CD4-positive, alpha-beta T cell treated with Interleukin-15 for 4 hours (primary cell): ENCODE measurements around the gene CRKL.
"Not testable (repeated sequence)": the region's sequence is repeated elsewhere in the genome, so short reads cannot be mapped to it uniquely, and the experiment has no call there.

ENCODE experiments used
- DNase-seq: peaks from one replicate; pipeline ENCODE4 v3.0.0-alpha.2; 2020; ENCODE audit warnings: low spot score

Gene CRKL, protein sequence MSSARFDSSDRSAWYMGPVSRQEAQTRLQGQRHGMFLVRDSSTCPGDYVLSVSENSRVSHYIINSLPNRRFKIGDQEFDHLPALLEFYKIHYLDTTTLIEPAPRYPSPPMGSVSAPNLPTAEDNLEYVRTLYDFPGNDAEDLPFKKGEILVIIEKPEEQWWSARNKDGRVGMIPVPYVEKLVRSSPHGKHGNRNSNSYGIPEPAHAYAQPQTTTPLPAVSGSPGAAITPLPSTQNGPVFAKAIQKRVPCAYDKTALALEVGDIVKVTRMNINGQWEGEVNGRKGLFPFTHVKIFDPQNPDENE

DNA sequence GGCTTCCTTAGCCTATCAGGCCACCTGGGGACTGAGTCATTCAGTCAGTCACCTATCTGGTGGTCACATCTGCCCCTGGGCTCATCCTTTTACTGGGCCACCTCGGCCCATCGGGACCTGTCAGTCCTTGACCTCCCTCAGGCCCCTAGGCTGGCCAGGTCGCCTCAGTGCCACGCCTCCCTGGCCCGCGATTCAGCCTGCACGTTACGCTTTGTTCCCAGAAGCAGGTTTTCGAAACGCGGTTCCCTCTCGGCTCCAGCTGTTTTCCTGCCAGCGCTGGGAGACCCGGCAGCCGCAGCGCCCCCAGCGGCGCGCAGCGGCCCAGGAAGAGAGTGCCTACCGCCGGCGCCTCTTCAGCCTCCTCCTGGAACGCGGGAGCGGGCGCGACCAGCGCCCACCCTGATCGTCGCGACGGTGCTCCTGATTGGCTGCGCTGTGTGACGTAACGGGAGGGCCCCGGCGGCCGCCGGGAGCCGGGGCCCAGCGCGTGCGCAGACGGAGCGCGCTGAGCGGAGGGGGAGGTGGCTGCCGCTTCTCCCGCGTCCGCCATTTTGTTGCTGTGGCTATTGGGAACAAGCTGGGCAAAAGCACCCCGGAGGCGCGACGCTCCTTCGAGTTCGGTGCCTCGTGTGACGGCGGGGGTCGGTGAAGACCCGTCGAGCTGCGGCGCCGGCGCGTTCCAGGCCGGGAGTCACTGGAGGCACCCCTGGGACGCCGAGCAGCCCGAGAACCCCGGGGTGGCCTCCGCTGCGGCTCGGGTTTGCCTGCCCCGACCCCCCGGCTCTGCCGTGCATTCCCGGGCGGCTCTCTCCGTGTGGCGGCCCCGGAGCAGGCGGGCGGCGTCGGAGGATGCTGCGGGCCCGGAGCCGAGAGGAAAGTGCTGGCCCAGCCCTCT, at the start of gene CRKL:
Gene CRKL (plus strand): TSS at position 492 of the 895 bp plus-strand sequence. CDS start 528 bp downstream, outside the sequence.
- peak; percentile 96 for DNase-seq

DNA sequence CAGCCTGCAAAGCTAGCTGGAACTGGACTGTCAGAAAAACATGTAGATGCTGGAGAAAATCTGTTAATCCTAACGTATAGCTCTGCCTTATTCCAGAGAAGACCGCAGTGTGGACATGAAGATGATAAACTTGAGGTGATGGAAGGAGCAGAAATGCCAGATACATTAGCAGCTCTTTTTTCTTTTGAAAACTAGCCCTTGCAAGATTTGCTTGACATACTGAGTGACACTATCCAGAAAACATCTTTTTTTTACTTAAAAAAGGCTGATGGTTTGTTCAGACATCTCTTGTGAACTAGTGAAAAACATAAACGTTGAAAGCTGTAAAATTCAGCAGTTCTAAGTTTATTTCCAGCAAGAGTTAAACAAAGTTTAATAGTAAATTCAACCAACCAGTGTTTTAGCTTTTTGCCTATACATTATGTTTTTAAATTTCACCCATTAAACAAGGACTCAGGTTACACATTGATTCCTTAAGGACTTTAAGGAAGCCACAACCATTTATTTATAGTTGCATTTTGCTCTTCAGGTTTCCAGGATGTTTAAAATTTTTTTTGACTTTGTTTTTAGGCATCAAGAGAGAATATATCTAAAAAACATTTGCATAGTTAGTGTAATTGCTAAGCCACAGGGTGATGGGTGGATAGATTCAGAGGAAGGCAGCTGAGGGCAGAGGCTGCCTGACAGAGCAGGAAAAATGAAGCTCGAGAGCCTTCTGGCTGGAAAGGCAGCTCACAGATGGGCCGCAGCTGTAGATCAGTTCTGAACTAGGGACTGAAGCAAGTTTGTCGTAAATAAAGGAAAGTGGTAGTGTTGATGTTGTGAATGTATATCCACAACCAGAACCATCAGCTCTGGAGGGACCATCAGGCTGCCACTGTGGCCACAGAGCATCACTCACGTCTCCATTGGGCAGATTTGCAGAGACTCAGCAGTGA, 48.9 kb upstream of the CRKL start:
- DNase-seq: no peak

DNA sequence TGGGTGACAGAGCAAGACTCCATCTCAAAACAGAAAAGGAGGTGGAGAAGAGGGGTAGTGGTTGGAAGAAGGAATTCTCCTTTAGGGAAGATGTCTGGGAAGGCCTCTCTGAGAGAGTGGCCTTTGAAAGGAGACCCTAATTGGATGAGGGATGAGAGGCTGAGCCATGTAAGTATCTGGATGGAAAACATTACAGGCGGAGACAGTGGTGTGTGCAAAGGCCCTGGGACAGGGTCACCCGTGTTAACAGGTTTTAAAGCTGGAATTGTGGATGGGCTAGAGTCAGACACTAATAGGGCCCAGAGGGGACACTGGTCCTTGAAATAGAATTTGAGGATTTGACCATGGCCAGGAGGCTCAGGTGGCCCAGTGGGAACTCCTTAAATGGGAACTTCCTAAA, 48.0 kb upstream of the CRKL start:
- no peak for DNase-seq

DNA sequence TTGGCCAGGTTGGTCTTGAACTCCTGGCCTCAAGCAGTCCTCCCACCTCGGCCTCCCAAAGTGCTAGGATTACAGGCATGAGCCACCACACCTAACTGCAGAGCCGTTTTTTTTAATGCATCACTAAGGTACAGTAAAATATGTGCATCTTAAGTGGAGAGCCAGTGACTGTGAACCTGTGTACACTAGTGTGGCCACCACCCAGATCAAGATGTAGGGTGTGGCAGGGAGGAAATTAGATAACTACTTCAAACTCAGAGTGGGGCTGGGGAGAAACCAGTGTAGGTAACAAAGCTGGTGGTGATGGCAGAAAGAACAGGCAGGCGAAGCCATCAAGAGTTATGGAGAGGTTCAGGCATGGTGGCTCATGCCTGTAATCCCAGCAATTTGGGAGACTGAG, 44.0 kb upstream of the CRKL start:
- DNase-seq: no peak

DNA sequence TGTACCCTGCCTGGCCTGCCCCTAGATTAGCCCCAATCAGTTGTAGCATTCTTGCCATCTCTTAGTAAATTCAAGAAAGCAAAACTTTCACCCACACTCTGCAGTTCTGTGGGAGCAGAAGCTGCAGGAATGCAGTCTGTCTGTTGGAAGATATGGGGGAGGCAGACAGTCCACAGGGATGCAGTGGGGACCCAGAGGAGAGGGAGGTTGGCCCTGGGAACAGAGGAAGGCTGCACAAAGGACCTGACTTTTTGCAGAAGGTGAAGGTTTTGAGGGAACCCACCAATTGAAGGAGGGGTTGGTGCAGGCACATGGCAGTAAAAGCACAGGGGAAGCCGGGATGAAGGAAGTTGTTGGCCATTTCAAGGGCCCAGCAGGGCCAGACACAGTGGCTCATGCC, 41.9 kb upstream of the CRKL start:
- no peak for DNase-seq

DNA sequence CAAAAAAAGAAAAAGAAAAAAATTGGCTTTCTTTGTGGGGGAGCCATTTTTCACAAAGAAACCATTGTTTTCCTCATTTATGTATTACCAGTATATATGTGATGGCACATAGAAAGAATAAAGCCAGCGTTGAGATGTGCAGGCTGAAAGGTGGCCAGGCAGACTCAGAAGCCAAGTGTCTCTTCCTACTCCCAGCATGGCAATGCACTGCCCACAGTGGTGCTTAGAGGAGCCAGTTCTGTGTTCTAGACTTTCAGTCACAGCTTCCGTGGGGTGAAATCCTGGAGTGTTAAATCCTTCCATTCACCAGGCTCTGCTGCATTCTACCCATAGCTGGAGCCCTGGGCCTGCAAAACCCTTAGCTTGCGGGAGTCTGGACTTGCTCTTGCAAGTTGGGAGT, 39.5 kb upstream of the CRKL start:
- no peak for DNase-seq

DNA sequence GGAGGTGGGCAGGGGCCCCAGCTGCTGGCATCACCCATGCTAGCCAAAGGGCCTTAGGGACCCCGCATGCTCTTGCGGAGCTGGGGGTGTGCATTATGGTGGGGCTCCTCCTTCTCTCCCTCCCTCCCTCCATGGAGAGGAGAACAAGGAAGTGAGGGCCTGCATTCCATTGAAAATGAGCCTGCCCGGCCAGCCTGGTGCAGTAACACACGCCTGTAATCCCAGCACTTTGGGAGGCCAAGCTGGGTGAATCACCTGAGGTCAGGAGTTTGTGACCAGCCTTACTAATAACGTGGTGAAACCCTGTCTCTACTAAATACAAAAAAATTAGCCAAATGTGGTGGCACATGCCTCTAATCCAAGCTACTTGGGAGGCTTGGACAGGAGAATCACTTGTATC, 36.0 kb upstream of the CRKL start:
- DNase-seq: no peak

DNA sequence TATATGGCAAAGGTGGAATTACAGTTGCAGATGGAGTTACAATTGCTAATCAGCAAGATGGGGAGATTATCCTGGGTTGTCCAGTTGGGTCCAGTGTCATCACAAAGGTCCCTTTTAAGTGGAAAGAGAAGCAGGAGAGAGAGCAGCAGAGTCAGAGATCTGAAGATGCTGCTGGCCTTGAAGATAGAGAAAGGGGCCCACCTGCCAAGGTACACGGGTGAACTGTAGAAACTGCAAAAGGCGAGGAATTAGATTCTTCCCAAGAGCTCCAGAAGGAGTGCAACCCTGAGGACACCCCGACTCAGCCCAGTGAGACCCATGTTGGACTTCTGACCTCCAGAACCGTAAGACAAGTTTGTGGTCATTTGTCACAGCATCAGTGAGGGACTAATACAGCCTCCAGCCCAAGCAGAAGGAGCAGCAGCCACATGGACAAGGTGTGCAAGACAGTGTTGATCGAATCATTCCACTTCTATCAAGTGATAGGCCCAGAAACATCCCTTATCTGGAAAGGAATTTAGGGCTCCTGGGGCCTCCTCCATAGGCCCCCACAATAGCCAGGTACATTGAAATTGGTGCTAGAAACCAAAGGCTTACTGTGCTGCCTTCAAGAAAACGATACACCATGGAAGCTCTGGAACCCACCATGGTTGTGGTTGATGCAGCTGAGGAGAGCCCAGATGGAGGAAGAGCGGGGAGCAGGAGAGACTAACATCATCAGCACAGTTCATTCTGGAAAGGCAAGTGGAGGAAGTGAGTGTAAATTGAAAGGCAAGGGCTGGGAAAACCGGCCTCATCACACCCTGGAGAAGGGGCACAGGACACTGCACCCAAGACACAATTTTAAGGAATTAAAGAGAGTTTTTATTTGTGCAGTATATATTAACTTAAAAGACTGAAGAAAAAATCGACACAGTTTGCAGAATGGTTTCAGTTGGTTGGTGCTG, 35.1 kb upstream of the CRKL start:
- DNase-seq: no peak

DNA sequence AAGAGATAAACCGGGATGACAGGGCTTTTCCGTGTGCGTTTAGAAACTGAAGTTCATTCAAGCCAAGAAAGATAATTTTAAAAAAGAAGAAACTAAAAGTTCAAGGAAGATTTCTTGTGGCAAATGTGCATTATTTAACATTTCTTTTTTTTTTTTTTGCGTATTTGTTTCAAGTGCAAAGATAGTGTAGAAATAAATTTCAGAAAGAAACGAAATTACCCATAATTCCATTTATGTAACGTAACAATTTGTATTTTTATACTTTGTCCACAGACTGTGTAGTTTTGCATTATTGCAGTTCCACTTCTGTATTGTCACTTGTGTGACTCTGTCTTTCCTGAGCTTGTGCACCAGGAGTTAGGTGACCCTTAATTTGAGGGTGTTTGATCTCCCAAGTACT, 34.4 kb upstream of the CRKL start:
- no peak for DNase-seq

DNA sequence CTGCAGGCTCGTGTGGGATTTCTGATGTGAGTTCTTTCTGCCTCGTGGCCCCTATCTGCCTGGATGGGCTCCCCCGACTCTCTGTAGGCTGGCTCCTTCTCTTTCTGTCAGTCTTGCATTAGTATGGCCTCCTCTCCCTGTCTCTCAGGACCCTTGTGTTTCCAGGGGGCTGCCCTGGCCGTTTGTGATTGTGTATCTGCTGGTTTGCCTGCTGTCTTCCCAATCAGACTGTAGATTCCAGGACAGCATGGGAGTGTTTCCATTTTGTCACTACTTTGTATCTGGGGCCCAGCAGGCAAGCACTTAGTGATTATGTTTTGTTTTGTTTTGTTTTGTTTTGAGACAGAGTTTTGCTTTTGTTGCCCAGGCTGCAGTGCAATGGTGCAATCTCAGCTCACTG, 32.8 kb upstream of the CRKL start:
- no peak for DNase-seq

DNA sequence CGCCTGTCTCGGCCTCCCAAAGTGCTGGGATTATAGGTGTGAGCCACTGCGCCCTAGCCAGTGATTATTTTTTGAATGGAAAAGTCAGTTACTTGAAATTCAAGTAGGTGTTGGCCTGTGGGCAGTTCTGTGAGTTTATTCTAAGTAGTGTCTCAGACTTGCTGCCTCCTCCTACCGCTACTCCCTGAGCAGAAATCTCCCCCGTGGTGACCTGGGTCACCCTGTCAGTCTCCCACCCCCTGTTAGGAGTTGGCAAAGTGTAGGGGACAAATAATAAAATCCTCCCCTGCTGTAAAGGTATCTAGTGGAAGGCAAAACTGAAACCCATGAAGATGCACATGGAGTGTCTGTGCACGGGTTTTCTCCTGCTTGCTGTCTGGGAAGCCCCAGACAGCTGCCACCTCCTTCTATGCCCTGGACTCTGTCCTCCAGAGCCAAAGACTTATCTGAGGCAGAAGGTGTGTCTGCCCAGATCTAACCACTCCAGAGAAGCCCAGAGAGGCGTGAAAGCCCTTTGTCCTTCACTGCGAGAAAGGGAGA, 32.1 kb upstream of the CRKL start:
- DNase-seq: no peak

DNA sequence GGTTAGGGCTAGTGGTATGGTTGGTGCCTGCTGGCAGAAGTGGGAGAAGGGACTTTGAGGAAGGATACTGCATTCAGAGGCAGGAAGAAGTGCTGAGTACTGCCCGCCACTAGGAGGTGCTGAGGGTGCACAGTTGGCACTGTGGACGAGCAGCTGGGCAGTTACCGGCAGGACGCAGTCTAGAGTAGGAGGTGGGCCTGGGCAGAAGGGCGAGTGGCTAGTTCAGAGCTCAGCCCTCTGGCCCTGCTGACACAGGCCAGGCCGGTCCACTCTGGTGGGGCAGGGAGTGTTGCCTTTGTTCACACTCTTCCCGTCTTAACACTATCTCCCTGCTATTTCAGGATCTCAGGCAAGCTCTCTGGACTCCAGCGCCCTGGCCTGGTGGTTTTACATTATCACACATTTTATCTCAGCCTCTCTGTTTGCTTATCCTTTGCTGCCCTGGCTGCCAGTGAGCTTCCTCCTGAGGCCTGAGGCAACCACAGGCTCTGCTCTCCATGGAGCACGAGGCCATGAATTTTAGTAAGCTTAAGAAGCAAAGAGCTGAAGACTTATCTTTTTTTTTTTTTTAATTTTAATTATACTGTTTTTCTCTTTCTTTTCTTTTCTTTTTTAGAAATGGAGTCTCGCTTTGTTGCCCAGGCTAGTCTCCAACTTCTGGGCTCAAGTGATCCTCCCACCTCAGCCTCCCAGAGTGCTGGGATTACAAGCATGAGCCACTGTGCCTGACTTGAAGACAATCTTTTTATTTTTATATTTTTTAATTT, 31.5 kb upstream of the CRKL start:
- peak; percentile 31 for DNase-seq

DNA sequence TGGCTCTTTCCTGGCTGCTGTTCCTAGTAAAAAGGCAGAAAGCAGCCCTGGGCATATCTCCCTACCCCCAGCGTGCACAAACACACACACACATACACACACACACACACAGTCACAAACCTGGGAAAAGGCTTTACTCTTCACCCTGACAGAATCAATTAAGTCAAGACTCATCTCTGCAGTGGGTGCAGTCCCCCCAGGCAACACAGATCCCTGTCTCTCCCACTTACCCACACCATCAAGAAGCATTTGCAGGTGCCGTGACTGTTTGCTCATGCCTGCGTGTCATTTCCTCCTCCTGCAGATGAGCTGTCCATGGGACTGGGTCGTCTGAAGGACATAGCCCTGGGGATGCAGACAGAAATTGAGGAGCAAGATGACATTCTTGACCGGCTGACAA, 29.8 kb upstream of the CRKL start:
- no peak for DNase-seq

DNA sequence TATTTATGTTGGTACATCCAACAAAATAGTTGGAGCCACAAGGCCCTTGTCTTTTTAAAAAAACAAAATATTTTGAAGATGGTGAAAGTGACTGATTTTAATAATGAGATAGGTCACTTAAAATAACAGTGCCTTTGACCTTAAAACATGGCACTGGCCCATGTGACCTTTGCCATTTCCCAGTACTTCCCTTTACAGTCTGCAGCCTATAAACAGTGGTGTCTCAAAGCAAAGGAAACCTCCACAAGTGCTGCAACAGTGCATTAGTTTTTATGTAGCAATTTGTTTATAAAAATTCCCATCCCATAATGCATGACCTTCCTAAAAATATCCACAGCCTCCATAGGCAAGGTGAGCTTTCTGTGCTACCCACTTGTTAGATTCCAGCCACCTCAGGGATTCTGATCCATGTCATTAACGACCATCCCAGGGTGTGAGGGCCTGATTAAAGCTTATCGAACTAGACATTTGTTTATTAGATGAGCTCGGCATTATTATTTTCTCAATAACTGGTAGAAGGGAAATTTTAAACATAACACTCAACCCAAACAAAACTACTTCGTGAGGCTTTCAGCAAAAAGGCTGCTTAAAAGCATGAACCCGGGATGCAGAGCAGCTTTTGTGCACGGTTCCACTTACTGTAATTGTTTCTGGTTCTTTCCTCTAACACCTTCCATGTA, 28.0 kb upstream of the CRKL start:
- DNase-seq: no peak

DNA sequence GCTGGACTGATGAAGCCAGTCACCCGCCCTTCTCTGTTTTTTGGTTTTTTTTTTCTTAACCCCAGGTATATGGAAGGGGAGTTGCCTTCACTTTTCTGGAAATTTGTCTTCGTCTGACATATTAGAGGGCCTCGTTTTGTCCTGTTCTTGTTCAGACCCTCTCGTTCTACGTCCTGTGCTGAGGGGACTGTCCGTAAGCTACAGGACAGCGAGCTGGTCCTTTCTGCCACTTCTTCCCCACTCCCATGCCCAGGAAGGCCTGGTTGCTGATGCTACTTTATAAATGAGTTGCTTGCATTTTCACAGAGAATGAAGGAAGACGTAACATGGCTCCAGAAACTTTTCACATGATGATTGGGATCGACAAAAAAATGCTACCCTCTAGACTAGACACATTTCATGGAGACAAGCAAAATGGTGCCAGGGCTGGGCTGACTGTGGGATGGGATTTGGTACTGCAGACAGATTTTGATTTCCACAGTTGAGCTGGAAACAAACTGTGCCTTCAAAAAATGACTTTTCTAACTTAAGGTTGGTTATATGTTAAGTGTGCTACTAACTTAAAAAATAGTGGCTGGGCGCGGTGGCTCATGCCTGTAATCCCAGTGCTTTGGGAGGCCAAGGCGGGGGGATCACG, 27.2 kb upstream of the CRKL start:
- DNase-seq: no peak

DNA sequence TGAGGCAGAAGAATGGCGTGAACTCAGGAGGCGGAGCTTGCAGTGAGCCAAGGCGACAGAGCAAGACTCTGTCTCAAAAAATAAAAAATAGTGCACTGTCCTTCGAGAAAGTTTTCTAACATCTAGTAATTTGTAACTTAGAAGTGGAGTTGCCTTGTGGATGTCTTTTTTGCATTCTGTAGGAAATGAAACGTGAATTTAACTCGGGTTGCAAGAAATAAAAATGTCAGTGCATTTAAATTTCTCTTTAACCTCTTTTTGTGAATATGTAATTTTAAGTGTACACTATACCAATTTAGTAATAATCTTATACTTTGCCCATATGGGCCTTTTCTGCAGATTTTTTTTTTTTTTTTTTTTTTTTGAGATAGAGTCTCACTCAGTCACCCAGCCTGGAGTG, 26.2 kb upstream of the CRKL start:
- DNase-seq: no peak

DNA sequence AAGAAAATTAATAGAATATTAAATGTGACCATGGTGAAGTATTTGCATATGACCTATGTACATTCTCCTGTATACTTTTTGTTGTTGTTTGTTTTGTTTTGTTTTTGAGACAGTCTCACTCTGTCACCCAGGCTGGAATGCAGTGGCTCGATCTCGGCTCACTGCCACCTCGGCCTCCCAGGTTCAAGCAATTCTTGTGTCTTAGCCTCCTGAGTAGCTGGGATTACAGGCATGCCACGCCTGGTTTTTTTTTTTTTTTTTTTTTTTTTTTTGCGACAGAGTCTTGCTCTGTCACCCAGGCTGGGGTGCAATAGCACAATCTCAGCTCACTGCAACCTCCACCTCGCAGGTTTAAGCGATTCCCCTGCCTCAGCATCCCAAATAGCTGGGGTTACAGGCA, 19.5 kb upstream of the CRKL start:
- DNase-seq: not testable (repeated sequence)

DNA sequence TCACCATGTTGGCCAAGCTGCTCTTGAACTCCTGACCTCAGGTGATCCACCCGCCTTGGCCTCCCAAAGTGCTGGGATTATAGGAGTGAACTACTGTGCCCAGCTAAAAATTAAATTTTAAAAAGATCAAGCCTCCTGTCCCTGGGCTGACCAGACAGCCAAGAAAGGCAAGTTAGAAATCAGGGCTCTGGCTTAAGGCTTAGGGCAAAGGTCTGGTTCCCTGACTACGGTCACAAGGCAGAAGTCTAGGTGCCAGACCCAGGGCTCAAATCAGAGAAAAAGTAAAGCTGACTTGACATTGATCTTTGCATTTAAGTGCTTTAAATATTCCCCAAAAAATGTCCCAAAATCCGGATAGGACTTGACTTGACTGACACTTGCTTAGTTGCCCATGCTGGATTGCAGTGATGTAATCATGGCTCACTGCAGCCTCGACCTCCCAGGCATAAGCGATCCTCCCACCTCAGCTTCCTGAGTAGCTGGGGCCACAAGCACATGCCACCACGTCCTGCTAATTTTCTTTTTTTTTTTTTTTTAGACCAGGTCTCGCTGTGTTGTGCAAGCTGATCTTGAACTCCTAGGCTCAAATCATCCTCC, 17.3 kb upstream of the CRKL start:
- no peak for DNase-seq
